Stimulated activated CD4-positive, alpha-beta T cell treated with anti-CD3 and anti-CD28 coated beads, TNF-alpha, amount 100 ng/mL, for 24 hours (primary cell): ENCODE measurements around the gene CD86.
"Not testable (repeated sequence)": the region's sequence is repeated elsewhere in the genome, so short reads cannot be mapped to it uniquely, and the experiment has no call there.

ENCODE experiments used
- DNase-seq, 3 experiments: peaks; one replicate each; pipeline ENCODE4 v3.0.0-alpha.2; 2020; ENCODE audit warnings: low read depth in 3 of 3

The CD86 gene

GRCh38 chr3:122151480-122151879, 96.3 kb downstream of the CD86 start:
- DNase-seq: no peak

- DNase-seq: not testable (repeated sequence)
Observed at GRCh38 chr3:122164983-122165382, 109.8 kb downstream of the CD86 start.

GRCh38 chr3:122167630-122168029, 112.5 kb downstream of the CD86 start:
- no peak for DNase-seq

GRCh38 chr3:122168044-122168443, 112.9 kb downstream of the CD86 start:
- DNase-seq: no peak

GRCh38 chr3:122169911-122170310, 114.7 kb downstream of the CD86 start:
- no peak for DNase-seq
